Breast epithelium (tissue), 3 donors: ENCODE data around the gene FUT7.

Experiments used
- CTCF ChIP-seq, 3 donors: fragments of 450-650 bp; IDR thresholded peaks; one replicate each; pipeline ENCODE4 v1.5.1; 2016 to 2017; ENCODE audit warnings: antibody characterized with exemption in 3 of 3, mild to moderate bottlenecking in 3 of 3, moderate library complexity in 3 of 3
- POLR2A ChIP-seq: fragments of 450-650 bp; IDR thresholded peaks from one replicate; pipeline ENCODE4 v1.6.1; 2016; ENCODE audit warnings: antibody characterized with exemption, mild to moderate bottlenecking, moderate library complexity
- POLR2AphosphoS5 ChIP-seq, 3 donors: sonication (generic); formaldehyde crosslinking; IDR thresholded peaks; one replicate each; pipeline ENCODE4 v1.6.1; 2017; ENCODE audit warnings: antibody characterized with exemption in 3 of 3

GRCh38 chr9:137001857-137002645 lies 29.8 kb downstream of the FUT7 start:
- TF ChIP-seq POLR2A (no peak), CTCF (IDR thresholded peaks at IDR 0.05) (no peak), POLR2AphosphoS5 (IDR thresholded peaks at IDR 0.05) (no peak)
